ENCODE measurements around the gene GPR152. TPM values are rescaled to one million over a fixed set of nuclear protein-coding genes. Genes with fewer than 3 reads are reported as not detected.

GPR152 gene
- total and polyA plus RNA-seq, 2 of the 8 experiments (the other 6 are each of a cell fraction or from before 2014, with no cell fraction given), result not detected

DNA sequence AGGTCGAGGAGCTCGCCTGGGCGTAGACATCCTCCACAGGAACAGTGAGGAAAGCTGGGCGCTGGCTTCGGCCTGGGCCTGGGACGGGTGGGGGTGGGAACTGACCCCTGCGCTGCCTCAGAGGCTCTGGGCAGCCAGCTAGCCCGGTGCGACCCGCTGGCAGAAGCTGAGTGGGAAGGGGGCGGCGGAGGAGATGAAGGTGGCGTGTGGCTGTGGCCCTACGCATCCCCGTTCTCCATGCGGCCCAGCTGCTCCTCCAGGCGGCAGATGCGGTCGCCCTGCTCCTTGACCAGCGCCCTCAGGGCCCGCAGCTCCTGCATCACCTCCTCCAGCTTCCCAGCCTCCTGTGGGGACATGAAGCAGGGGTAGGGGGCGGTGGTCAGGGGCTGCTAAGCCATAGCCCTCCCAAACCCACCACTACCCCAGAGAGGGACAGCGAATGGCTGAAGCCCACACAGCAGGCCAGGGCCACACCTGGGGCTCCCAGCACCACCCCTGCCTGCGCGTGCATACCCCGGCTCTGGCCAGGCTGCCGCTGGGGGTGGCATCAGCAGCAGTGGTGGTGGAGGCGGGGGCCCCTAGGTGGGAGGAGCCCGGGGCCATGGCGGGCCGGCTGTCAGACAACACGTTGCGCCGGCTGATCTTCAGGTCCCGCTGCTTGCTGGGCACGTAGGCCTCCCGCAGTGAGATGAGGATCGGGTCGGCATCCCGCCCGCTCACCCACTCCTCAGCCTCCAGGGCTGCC, 14.2 kb downstream of the GPR152 start (continued):
- no peak for TF ChIP-seq FOSL1 (IDR thresholded peaks at IDR 0.05; ENCODE audit: insufficient read depth, low read depth, low read length)
- TF ChIP-seq MAFK (IDR thresholded peaks at IDR 0.05; ENCODE audit: low read depth, low read length), result no peak
- no peak for TF ChIP-seq GABPA (IDR thresholded peaks at IDR 0.05; ENCODE audit: borderline replicate concordance, insufficient read depth, low read length)
- no peak for TF ChIP-seq SUZ12 (IDR thresholded peaks at IDR 0.05; ENCODE audit: low read length)
- no peak for TF ChIP-seq SIX5 (IDR thresholded peaks at IDR 0.05; ENCODE audit: low read depth, low read length)
- no peak for TF ChIP-seq TBP (IDR thresholded peaks at IDR 0.05; ENCODE audit: low read depth, low read length)
- no peak for TF ChIP-seq KDM4A (IDR thresholded peaks at IDR 0.05; ENCODE audit: low read depth, low read length, severe bottlenecking)

Measured in H1 (cell line).